GM12891 (cell line): ENCODE results near the gene NLRP14.

Source experiments
- PAX5 ChIP-seq: IDR thresholded peaks from 2 replicates; pipeline ENCODE4 v1.6.1; 2011; ENCODE audit warnings: low read length, moderate library complexity, mild to moderate bottlenecking; ENCODE audit not compliant: insufficient read depth, severe bottlenecking
- POLR2A ChIP-seq: IDR thresholded peaks from 2 replicates; pipeline ENCODE4 v1.6.1; 2011; ENCODE audit warnings: low read depth, low read length, control low read depth
- POLR2AphosphoS5 ChIP-seq: IDR thresholded peaks from 2 replicates; pipeline ENCODE4 v1.6.1; 2011; ENCODE audit warnings: low read depth, low read length, control low read depth
- SPI1 ChIP-seq: IDR thresholded peaks from 2 replicates; pipeline ENCODE4 v1.6.1; 2011; ENCODE audit warnings: low read depth, low read length, control low read depth
- TAF1 ChIP-seq: IDR thresholded peaks from 2 replicates; pipeline ENCODE4 v1.6.1; 2011; ENCODE audit warnings: low read depth, low read length, control low read depth

DNA sequence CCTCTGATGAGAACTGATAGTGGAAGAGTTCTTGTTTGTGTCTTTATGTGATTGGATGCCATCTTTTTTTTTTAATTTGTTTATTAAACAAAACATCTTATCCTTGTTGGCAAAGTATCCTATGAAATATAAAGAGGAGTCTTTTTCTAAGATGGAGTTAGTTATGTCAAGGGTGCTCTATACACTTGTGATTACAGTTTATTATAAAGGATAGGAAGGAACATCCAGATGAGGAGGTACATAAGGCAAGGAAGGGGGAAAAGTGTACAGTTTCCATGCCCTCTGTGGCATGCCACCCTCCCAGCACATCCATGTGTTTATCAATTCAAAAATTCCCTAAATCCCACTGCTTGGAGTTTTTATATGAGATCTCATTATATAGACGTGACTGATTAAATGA, 61.2 kb downstream of the NLRP14 start:
- TF ChIP-seq POLR2A = no peak
- no peak for TF ChIP-seq POLR2AphosphoS5
- TF ChIP-seq TAF1 = no peak
- TF ChIP-seq SPI1 = no peak
- TF ChIP-seq PAX5 = no peak
